AG09319 (cell line): Measurements from ENCODE around the gene INSR.
A peak's percentile ranks its signal among the peaks of the same experiment; 100 is the strongest.

Experiments
- DNase-seq: peaks from one replicate; pipeline ENCODE4 v3.0.0-alpha.2; 2010; ENCODE audit warnings: low read depth; ENCODE audit errors: extremely low read depth
- CTCF ChIP-seq: IDR thresholded peaks from 2 replicates; pipeline ENCODE4 v1.5.1; 2011; ENCODE audit warnings: low read depth, mild to moderate bottlenecking, inconsistent platforms, low read length, moderate library complexity

Gene INSR

GRCh38 chr19:7307590-7308218, 13.5 kb upstream of the INSR start:
- DNase-seq: no peak
- no peak for TF ChIP-seq CTCF

GRCh38 chr19:7304200-7304599, 10.0 kb upstream of the INSR start:
- DNase-seq: no peak
- no peak for TF ChIP-seq CTCF

- TF ChIP-seq CTCF: no peak
- DNase-seq: no peak
These were observed 9.3 kb upstream of the INSR start for GRCh38 chr19:7303470-7303869.

- no peak for TF ChIP-seq CTCF
- DNase-seq: no peak
These were observed 7.3 kb upstream of the INSR start for GRCh38 chr19:7301525-7301924.

GRCh38 chr19:7297742-7298141, 3.5 kb upstream of the INSR start:
- no peak for TF ChIP-seq CTCF
- DNase-seq: no peak

- DNase-seq: no peak
- TF ChIP-seq CTCF: no peak
These were observed 1.8 kb upstream of the INSR start for GRCh38 chr19:7295912-7296536.

GRCh38 chr19:7294558-7295212, 471 bp upstream of the INSR start:
- no peak for DNase-seq
- TF ChIP-seq CTCF: peak; percentile 7
